ENCODE measurements around the gene TPX2.

Gene TPX2

GRCh38 chr20:31837896-31838397 is 98.9 kb downstream of the TPX2 start:
- TF ChIP-seq, protein P1, sequence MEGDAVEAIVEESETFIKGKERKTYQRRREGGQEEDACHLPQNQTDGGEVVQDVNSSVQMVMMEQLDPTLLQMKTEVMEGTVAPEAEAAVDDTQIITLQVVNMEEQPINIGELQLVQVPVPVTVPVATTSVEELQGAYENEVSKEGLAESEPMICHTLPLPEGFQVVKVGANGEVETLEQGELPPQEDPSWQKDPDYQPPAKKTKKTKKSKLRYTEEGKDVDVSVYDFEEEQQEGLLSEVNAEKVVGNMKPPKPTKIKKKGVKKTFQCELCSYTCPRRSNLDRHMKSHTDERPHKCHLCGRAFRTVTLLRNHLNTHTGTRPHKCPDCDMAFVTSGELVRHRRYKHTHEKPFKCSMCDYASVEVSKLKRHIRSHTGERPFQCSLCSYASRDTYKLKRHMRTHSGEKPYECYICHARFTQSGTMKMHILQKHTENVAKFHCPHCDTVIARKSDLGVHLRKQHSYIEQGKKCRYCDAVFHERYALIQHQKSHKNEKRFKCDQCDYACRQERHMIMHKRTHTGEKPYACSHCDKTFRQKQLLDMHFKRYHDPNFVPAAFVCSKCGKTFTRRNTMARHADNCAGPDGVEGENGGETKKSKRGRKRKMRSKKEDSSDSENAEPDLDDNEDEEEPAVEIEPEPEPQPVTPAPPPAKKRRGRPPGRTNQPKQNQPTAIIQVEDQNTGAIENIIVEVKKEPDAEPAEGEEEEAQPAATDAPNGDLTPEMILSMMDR (IDR thresholded peaks at IDR 0.05; ENCODE audit: unreplicated experiment in 3 of 3): no peak
- H3K9me3 Mint-ChIP-seq: no peaks in the 10 kb centered on the region
- no peaks in the 10 kb centered on the region for H3K36me3 Mint-ChIP-seq (ENCODE audit: low read depth)

GRCh38 chr20:31838646-31839292 is 99.7 kb downstream of the TPX2 start:
- TF ChIP-seq, protein P1 (IDR thresholded peaks at IDR 0.05; ENCODE audit: unreplicated experiment in 3 of 3): no peak

More at GRCh38 chr20:31837896-31838397, 98.9 kb downstream of the TPX2 start:
- Mint-ChIP-seq H3K4me3 (no peak overlapping the region), H3K27ac (no peak overlapping the region), H3K4me1 (peaks cover 49% of the 10 kb centered on the region), H3K27me3 (ENCODE audit: low read depth) (peaks cover 3% of the 10 kb centered on the region)

DNA sequence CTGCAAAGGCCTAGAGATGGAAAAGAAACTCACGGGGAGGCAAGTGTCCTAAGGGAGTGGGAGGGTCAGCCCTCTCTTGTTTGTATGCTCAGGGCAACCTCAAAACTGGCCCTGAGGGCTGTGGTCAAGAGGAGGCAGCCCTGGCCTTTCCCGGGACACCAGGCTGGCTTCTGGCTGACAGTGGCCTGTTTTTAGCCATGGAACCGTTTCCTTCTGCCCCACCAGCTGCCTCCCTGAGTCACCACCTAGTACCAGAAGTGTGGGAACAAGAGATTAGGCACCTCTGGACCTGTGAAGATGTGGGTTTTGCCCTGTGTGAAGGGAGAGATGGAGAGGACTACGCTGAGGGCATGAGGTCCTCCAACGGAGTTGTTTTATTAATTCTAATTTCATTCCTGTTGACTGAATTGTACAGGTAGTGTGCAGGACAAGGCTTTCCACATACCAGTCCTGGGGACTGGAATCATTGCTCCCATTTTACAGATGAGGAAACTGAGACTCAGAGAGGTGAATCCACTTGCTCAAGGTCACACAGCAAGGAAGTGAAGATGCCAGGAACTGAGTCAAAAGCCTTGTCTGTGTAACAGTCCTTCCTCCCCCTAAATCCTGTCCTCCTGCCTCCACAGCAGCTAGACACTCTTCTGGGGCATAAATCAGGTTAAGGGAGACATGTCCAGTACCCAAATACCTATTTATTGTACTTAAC is 100.8 kb downstream of the TPX2 start:
- no peak overlapping the region for H3K4me3 Mint-ChIP-seq
- H3K9me3 Mint-ChIP-seq: no peaks in the 10 kb centered on the region

More at GRCh38 chr20:31838646-31839292, 99.7 kb downstream of the TPX2 start:
- Mint-ChIP-seq H3K36me3 (ENCODE audit: low read depth) (no peaks in the 10 kb centered on the region), H3K4me1 (peaks cover 49% of the 10 kb centered on the region), H3K27ac (no peak overlapping the region), H3K9me3 (no peaks in the 10 kb centered on the region), H3K4me3 (no peak overlapping the region), H3K27me3 (ENCODE audit: low read depth) (peaks cover 3% of the 10 kb centered on the region)

DNA sequence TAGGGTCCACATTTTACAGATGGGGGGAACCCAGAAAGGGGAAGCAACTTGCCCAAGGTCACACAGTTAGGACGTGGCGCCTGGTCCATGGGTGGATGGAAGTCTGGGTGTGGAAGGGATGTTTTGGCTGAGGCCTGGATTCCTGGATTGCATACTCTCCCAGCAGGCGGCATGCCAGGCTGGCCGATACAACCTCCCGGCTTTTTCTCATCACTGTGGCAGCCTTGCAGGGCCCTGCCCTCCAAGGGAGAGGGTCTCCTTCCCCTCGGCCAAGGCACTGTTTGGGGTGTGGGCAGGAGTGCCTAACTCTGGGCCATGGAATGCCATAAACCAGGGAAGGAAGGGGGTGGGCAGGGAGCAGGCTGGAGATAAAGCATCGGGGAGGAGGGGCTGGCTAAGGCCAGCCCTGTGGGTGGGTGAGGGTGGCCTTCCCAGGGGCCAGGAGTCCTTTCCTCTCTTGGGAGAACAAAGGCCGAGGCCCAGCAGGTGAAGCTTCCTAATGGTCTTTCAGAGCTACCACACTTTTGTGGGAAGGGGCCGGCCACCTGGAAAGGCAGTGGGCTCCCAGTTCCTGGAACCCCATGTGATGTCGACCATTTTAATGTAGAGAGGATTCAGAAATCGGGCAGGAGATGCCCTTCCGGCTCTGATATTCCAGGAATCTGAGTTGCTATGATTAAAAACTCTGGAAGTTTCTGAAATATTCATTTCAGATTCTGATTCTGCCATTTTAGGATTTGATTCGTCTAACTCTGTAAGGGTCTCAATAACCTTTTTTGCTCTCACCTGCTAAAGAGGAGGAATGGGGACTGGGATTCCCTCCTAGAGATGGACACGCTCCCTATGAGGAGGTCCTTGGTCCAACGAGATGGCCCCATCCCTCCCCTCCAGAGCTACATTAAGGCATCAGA is 102.1 kb downstream of the TPX2 start:
- H3K27ac Mint-ChIP-seq: peak overlapping the region; percentile 97 to 99 (median 97)
- H3K27me3 Mint-ChIP-seq (ENCODE audit: low read depth): peaks cover 3% of the 10 kb centered on the region
- peaks cover 34% of the 10 kb centered on the region for H3K4me1 Mint-ChIP-seq
- H3K4me3 Mint-ChIP-seq: no peak overlapping the region
- no peaks in the 10 kb centered on the region for H3K9me3 Mint-ChIP-seq
- TF ChIP-seq, protein P1 (IDR thresholded peaks at IDR 0.05; ENCODE audit: unreplicated experiment in 3 of 3): no peak
- no peaks in the 10 kb centered on the region for H3K36me3 Mint-ChIP-seq (ENCODE audit: low read depth)

More for the DNA sequence above, 100.8 kb downstream of the TPX2 start:
- H3K4me1 Mint-ChIP-seq: peaks cover 44% of the 10 kb centered on the region
- H3K27ac Mint-ChIP-seq: no peak overlapping the region
- H3K27me3 Mint-ChIP-seq (ENCODE audit: low read depth): peaks cover 3% of the 10 kb centered on the region
- no peaks in the 10 kb centered on the region for H3K36me3 Mint-ChIP-seq (ENCODE audit: low read depth)
- TF ChIP-seq, protein P1 (IDR thresholded peaks at IDR 0.05; ENCODE audit: unreplicated experiment in 3 of 3): no peak

GRCh38 chr20:31841928-31842327 is 102.8 kb downstream of the TPX2 start:
- Mint-ChIP-seq H3K36me3 (ENCODE audit: low read depth) (no peaks in the 10 kb centered on the region), H3K27ac (peak overlapping the region; percentile 97 to 99 (median 97))

More at GRCh38 chr20:31841928-31842327, 102.8 kb downstream of the TPX2 start:
- peak overlapping the region in 2 of 3 experiments; percentile 67 to 68 for H3K4me3 Mint-ChIP-seq
- H3K4me1 Mint-ChIP-seq: peaks cover 31% of the 10 kb centered on the region
- H3K27me3 Mint-ChIP-seq (ENCODE audit: low read depth): peaks cover 3% of the 10 kb centered on the region
- no peaks in the 10 kb centered on the region for H3K9me3 Mint-ChIP-seq
- TF ChIP-seq, protein P1 (IDR thresholded peaks at IDR 0.05; ENCODE audit: unreplicated experiment in 3 of 3): no peak
